HCT116 (cell line): Measurements from ENCODE around the gene GSC2.

Experiments
- EZH2 ChIP-seq: fragments of 200-600 bp; sonication (generic); IDR thresholded peaks from 2 replicates; pipeline ENCODE4 v1.6.1; 2017; ENCODE audit warnings: antibody characterized with exemption, mixed run types
- POLR2A ChIP-seq: IDR thresholded peaks from 2 replicates; pipeline ENCODE4 v1.7.0; 2011; ENCODE audit warnings: borderline replicate concordance; ENCODE audit not compliant: insufficient read depth, insufficient read length; ENCODE audit errors: extremely low read depth
- POLR2AphosphoS5 ChIP-seq: IDR thresholded peaks from 2 replicates; pipeline ENCODE4 v1.6.1; 2011; ENCODE audit warnings: mild to moderate bottlenecking, low read depth, low read length, moderate library complexity
- TF ChIP-seq, protein P1 (sequence below), 3 experiments: fragments of 200-600 bp in 1 of 3; sonication (generic) in 1 of 3; IDR thresholded peaks in 2 of 3; conservative IDR thresholded peaks in 1 of 3; 2 replicates each; pipeline ENCODE4 v1.5.1; 2012 to 2017; ENCODE audit warnings: low read depth in 2 of 3, low read length in 2 of 3, antibody characterized with exemption in 1 of 3, borderline replicate concordance in 1 of 3, control low read depth in 1 of 3, mild to moderate bottlenecking in 1 of 3, mixed read lengths in 1 of 3, mixed run types in 1 of 3, moderate library complexity in 1 of 3; ENCODE audit not compliant: insufficient read depth in 1 of 3

DNA sequence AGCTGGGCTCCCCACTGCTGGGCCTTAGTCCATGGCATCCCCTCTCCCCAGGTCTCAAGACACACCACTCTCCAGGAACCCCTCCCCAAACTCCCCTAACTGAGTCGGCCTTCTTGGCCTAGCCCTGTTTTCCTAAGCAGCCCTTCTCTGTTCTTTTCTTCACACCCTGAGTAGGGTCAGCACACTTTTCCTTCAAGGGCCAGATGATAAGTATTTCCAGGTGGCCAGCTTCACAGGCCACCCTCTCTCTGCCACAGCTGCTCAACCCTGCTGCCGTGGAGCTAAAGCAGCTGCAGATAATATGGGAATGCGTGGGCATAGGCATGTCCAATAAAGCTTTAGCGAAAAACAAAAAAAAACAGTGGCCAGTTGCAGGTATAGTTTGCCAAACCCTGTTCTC, 51.9 kb downstream of the GSC2 start:
- TF ChIP-seq, protein P1, sequence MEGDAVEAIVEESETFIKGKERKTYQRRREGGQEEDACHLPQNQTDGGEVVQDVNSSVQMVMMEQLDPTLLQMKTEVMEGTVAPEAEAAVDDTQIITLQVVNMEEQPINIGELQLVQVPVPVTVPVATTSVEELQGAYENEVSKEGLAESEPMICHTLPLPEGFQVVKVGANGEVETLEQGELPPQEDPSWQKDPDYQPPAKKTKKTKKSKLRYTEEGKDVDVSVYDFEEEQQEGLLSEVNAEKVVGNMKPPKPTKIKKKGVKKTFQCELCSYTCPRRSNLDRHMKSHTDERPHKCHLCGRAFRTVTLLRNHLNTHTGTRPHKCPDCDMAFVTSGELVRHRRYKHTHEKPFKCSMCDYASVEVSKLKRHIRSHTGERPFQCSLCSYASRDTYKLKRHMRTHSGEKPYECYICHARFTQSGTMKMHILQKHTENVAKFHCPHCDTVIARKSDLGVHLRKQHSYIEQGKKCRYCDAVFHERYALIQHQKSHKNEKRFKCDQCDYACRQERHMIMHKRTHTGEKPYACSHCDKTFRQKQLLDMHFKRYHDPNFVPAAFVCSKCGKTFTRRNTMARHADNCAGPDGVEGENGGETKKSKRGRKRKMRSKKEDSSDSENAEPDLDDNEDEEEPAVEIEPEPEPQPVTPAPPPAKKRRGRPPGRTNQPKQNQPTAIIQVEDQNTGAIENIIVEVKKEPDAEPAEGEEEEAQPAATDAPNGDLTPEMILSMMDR (IDR thresholded peaks at IDR 0.05 in 2 of 3, conservative IDR thresholded peaks at IDR 0.05 in 1 of 3; ENCODE audit: borderline replicate concordance in 1 of 3, insufficient read depth in 1 of 3, low read depth in 2 of 3, low read length in 2 of 3): no peak
- no peak for TF ChIP-seq POLR2A
- no peak for TF ChIP-seq POLR2AphosphoS5
- no peak for TF ChIP-seq EZH2
